ENCODE results near the gene NPNT.

Gene NPNT

DNA sequence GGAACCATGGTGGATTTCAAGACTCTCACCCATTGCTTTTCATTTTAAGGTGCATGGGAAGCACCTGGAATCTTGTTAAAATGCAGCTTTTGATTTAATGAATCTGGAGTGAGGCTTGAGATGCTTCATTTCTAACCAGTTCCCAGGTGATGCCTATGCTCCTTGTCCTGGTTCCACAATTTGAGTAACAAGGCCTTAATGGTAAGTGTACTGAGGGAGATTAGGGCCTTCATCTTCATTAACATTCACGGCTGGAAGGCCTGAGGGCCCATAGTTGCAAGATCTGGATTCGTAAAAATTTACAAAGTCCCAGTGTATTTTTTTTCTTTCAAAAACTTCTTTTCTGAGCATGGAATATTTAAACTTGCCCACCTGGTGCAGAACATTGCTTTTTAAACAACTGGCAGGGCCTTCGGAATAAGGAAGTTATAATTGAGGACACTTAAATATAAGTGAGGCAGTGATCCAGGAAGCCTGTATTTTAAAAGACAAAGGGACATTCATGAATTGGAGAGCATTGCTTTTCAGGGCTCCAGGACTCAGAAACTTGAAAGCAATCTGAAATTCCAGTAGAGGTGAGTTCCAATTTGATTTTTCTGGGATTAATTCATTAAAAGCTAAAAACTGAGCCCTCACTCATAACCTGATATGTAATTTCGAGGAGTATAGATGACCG, 77.8 kb downstream of the NPNT start:
- DNase-seq, result no peak

DNA sequence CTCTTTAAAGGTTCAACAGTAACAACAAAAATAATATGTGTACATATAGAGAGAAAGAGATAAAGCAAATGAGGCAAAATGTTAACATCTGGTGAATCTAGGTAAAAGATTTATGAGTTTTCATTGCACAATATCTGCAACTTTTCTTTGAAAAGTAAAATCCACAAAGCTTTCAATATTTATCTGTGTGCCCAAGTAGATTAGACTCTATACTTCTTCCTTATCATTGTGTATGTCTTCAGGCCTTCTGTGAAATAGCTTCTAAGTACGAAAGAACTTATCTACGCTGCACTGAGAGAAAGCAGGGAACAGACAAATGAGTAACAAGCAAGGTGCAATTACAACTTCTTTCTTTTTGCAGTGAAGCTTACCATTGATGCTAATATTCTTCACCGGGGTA, 81.6 kb downstream of the NPNT start:
- no peak for DNase-seq

DNA sequence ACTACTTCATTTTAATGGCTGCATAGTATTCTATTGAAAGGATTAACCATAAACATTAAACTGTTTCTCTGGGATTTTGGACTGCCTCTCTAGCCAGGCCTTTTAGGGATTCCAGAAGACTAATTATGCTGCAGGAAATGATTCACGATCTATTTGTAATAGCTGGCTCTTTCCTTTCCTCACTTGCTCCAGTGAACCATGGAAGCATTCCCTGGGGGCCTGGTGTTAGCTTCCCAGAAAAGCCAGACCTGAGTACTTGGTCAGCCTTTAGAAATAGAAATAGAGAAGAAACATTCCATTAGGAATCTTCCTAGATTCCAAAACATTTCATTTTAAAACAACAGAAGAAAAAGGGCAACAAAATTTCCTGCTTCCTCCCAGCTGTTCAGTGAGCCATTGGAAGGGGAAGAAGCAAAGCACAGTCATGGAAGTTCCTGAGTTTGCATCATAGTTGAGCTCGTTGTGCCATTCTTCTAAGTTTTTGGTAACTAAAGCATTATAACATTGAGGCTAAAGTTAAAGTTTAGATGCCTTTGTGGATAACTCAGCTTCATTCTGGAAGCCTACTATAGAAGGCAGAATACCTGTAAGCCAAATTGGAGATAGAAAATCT, 83.5 kb downstream of the NPNT start:
- no peak for DNase-seq

DNA sequence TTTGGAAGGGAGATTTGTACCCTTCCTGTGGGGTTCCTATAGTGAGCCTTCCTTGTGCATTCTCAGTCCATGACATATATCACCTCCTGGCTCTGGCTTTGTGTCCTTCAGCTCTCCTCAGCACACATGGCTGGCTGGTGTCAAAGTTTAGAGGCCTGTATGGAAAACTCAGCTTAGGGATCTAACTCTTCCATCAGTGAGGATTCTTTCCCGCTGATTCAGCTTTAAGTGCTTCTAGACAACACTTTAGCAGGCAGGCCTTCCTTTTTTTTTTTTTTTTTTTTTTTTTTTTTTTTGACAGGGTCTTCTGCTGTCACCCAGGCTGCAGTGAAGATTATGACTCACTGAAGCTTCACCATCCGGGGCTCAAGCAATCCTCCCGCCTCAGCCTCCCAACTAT, 84.2 kb downstream of the NPNT start:
- DNase-seq, result no peak

DNA sequence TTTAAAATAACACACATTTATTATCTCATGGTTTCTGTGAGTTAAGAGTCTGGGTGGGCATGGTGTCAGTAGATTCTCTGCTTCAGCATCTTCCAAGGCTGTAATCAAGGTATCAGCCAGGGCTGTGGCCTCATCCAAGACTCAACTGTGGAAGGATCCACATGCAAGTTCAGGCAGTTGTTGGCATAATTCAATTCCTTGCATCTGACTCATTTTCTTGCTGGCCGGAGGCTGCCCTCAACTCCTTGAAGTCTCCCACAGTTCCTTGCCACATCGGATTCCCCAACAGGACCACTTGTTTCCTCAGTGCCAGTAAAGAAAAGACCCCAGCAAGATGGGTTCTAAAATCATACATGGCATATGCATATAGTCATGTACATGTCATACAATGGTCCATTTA, 93.4 kb downstream of the NPNT start:
- DNase-seq, result no peak

DNA sequence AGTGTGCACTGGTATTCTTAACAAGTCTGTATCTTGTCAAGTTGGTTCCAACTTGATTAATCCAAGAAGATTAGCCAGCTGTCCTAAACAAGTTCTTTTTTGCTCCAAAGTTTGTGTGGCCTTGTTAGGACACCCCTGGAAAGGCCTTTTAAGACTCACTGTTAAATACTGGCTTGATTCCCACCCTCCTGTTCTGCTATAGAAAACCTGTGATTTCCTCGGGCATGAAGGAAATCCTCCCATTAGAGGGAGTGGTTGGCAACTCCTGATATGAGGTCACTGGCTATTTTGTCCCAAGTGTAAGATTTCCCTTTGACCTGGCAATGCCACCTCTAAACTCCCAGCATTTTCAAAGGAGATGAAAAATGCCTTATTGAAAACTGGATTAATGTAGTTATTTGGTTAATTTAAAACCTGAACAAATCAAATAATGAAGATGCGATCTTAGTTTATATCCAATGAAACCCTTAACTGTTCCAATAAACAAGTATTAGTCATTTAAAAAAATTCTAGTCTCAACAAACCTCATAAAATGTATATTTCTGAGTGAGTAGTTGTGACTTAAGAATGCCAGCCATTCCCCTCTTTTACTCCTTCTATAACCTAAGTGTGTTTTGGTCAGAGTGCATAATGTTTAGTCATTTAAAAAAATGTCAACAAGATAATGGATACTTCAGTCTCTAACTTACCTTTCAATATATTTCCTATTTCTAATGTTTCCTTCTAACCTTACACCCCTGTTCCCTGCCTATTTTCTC, 94.4 kb downstream of the NPNT start:
- DNase-seq, result no peak

DNA sequence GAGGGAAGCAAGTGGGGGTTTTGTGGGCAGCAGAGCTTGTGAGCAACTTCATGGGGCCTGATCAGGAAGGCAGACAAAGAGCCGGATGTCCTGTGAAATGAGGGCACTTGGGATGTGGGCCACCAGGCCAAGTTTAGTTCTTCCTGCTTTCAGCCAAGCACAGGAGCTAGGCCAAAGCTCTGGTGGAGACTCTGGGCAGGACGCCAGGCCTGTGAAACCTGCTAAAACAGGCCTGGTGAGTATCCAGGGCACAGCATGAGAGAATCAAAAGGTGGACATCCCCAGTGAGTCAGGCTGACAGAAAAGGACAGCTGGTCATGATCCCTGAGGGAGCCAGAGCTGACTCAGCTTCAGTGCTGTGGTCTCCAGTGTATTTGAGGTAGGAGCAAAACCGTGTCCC, 95.7 kb downstream of the NPNT start:
- no peak for DNase-seq

DNA sequence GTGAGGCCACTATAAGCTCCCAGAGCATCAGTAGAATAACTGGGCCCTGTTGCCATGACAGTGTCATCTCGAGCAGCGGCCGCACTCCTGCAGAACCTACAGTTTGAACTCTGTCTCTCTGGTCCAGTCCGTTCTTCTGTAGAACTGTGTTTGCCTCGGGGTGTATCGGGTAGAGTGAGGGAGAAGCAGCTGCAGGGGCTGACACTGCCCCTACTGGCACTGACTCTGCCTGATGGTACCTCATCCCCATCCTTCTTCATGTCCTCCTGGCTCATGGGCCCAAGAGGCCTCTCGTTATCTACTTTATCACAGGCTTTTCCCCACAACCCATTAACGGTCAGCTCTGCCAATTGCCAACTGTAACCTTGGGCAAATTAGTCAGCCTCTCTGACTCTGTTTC, 96.5 kb downstream of the NPNT start:
- DNase-seq, result no peak

DNA sequence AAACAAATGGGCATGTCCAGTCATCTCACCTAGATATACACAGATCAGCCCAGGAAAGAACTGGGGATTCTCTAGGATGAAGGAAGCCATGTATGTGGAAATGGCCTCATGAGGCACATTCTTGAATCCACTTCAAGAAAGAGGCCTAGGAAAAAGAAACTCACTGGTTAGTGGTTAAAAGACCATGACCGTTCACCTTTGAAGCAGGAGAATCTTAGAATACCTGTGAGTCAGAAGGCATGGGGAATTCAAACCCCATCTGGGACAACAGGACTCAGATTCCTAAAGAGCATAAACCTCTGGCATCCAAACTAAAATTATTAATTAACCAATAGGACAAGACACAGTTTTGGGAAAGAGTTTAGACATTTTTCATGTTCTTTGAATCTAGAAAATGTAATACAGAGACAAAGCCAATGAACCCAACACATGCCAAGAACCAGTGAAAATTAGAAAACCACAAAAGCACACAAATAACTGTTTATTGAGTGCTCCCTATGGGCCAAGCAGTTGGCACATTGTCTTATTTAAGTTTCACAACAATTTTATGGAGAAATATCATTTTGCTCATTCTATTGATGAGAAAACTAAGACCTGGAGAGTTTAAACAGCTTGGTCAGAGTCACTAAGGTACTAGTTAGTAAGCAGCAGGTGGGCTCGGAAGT, 97.5 kb downstream of the NPNT start:
- DNase-seq, result no peak

DNA sequence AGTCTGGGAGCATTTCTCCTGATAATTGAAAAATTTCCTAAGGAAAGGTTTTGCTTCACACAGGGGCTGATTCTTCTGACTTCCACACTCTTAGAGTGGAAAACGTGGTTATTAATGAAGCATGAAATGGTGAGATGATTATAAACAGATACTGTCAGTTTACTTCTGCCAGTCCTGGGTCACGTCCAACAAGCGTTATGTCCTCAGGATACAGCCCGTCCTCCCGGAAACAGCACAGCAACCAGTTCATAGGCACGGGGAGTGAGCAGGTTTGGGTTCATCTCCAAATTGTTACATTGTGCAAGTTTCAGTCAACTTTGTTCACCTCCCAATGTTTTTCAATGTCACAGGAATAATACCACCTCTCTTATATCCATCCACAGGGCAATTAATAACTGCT, 98.8 kb downstream of the NPNT start:
- no peak for DNase-seq

DNA sequence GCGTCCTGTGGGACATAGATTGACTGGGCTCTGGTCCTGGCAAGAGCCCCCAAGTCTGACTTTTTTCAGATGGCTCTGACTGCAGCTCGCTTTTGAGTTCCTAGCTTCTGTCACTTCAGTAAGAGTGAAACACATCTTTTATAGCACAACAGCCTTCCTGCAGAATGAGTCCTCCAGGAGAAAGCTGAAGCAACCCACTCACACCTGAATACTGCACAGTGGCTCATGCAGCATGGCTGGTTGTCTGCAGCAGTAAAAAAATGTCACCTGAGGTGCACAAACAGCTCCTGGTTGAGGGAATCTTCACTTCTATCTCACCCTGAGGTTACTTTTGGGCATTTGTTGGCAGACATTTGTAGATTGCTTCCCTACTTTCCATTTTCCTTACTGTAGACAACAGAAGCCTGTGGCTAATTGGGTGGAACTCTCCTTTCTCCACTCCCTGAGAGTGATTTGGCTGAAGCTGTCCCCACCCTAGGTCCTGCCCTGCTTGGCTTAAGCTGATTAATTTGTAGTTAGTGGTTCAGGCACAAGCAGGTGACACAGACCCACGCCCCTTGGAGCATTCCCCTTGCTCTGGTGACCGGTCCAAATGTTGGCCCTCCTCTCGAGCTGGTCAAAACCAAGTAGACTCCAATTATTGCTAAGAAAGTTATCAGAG, 99.7 kb downstream of the NPNT start:
- no peak for DNase-seq

DNA sequence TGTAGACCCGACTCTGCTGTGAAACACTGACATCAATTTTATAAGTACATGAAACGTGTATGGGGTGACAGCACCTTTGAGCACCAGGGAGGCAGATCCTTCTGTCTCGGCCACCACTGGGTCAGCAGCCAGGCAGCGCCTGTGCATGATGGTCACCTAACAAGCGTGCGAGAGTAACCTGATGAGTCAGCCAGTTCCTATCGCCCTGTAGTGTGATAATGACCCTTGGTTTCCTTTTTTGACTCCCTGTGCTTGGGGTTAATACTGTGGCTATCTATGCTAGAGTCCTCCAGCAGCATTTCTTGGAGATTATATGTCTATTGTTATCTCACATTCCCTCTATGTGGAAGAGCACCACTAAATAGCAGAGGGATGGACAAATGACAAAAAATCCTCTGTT, 101.6 kb downstream of the NPNT start:
- DNase-seq, result no peak

DNA sequence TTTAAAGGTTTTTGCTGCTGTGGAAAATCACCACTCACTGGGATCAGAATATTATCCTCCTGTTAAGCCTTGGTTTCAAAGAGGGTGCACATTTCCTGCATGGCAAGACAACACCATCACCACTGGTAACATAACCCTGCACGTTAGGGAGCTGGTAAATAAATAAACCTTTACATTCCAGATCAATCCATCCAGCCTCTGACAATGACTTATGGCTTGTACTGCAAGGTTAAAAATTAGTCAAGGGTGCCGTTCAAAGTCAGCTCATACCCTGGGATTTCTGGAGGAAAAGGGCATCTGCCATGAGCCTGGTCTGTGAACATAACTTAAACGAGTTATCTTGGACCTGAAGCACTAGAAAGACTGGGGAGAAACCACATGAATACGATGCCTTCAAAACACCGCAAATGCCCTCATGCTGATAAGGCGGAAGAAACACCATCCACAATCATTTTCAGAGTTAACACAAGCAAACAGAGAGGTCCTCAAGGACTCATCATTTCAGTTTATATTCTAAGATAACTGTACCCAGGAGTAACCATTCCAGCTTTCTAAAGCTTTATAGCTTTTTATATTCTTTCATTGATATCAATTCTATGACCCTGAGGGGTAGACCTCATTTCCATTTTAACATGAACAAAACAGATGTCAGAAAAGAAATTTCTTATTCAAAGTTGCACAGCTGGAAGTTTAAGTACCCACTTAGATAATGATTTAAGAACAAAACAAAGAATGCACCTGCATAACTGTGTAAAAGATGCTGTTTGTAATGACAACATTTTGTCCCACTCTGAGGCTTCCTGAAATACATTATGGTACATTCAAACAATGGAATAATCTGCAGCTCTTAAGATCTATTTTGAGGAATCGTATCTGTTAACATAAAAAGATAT, 103.1 kb downstream of the NPNT start:
- DNase-seq, result no peak

DNA sequence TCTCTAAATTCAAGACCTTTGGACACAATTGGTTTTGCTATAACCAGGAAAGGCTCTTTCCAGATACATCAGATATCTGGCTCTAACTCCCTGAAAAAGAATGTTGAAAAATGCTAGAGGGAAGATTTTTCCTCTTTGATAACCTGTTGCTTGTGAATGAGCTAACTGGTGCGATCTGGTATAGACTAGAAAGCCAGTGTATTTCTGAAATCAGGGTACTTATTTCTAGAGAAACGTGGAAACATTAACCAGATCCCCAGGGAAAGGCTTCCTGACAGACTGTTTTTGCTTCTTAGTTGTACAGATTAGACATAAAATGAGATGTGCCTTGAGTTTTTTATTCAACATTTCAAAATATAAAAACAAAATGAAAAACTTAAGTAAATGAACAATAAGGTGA, 107.7 kb downstream of the NPNT start:
- DNase-seq, result no peak

DNA sequence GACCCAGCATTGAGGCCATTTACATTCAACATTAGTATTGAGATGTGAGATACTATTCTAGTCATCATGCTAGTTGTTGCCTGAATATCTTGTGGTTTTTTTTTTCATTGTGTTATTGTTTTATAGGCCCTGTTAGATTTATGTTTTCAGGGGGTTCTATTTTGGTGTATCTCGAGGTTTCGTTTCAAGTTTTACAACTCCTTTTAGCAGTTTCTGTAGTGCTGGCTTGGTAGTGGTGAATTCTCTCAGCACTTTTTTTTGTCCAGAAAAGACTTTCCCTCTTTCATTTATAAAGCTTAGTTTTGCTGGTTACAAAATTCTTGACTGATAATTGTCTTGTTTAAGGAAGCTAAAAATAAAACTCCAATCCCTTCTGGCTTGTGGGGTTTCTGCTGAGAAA, 115.5 kb downstream of the NPNT start:
- DNase-seq, result no peak

DNA sequence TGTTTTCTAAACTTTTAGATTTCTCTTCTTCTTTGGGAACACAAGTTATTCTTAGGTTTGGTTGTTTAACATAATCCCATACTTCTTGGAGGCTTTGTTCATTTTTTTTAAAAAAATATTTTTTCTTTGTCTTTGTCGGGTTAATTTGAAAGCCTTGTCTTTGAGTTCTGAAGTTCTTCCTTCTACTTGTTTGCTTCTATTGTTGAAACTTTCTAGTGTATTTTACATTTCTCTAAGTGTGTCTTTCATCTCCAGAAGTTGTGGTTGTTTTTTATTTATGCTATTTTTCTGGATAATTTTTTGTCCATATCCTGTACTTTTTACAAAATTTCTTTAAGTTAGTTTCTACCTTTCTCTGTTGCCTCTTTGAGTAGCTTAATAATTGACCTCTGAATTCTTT, 116.1 kb downstream of the NPNT start:
- no peak for DNase-seq

DNA sequence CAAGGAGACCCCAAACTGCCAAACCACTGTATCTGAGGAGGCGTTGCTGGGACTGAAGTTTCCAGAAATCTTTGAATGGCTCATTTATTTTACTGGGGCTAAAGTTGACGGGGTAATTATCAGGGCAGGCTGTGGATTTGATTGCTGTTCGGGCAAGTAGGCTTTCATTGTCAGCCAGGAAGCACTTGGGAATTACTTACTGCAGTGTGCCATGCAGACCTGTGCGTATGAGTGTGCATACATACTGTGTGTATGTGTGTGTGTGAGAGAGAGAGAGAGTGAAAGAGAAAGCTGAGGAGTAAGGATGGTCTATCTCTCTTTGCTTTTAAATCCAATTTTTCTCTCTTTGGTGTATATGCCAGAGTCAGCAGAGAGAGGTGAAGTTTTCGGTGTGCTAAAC, 122.7 kb downstream of the NPNT start:
- no peak for DNase-seq

DNA sequence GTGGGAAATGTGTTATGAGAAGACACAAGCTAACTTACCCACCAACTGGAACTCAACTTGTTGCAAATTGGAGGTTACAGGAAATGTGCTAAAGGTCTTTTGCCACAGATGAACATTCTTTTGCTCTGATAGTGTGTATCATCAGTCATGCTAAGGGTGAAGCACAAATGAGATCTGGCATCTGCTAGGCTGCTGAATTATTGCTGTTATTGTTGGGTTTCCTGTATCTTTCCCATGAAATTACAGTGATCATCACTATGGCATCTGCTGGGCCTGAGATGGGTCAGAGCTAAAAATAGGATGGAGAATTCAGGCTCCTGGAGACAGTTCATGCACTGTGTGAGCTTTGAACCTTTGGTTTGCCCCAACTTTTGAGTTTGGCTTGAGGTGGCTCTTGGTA, 124.5 kb downstream of the NPNT start:
- no peak for DNase-seq

Data from activated T-cell treated with anti-CD3 and anti-CD28 coated beads, Interleukin-2, amount 50 U/mL, for 1 hour (primary cell).